ENCODE data around the gene SAMD4A.

DNA sequence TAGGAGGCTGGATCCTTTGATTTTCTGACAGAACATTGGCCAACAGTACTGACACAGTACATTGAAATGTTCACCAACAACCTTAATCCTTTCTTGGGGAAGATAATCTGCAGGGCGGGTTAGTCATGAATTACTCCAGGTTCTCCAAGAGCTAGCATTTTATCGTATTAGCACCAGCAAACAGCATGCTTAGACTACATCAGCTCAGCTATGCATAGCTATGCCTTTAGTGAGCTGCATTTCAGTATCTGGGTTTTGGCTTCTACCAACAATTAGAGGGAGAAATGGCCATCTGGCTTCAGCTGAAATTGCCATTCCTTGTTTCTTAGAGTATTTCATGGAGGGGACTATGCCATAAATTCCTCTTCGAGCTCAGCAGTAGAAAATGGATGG is 33.8 kb downstream of the SAMD4A start:
- TF ChIP-seq POLR2A (IDR thresholded peaks at IDR 0.05) (no peak), POLR2AphosphoS5 (IDR thresholded peaks at IDR 0.05) (no peak)
- TF ChIP-seq, protein P1, sequence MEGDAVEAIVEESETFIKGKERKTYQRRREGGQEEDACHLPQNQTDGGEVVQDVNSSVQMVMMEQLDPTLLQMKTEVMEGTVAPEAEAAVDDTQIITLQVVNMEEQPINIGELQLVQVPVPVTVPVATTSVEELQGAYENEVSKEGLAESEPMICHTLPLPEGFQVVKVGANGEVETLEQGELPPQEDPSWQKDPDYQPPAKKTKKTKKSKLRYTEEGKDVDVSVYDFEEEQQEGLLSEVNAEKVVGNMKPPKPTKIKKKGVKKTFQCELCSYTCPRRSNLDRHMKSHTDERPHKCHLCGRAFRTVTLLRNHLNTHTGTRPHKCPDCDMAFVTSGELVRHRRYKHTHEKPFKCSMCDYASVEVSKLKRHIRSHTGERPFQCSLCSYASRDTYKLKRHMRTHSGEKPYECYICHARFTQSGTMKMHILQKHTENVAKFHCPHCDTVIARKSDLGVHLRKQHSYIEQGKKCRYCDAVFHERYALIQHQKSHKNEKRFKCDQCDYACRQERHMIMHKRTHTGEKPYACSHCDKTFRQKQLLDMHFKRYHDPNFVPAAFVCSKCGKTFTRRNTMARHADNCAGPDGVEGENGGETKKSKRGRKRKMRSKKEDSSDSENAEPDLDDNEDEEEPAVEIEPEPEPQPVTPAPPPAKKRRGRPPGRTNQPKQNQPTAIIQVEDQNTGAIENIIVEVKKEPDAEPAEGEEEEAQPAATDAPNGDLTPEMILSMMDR (IDR thresholded peaks at IDR 0.05): no peak

Measured in stomach (tissue), 4 donors.